GM13977 (cell line): ENCODE results near the gene PCDH1.

Source experiments
- DNase-seq: peaks from one replicate; pipeline ENCODE4 v3.0.0; 2012; ENCODE audit warnings: low spot score
- CTCF ChIP-seq: IDR thresholded peaks from 2 replicates; pipeline ENCODE4 v1.5.1; 2012; ENCODE audit warnings: mild to moderate bottlenecking, control low read depth; ENCODE audit not compliant: insufficient read depth; ENCODE audit errors: extremely low read depth, missing control alignments
- in situ Hi-C: fragments of 300-500 bp; cut with MboI; formaldehyde crosslinking; loops from one replicate; pipeline ENCODE4 v1.12.0; 2022; ENCODE audit warnings: low sequenced_read_pairs, low pct_unique_long_range_greater_than_20kb, mixed read lengths, inconsistent platforms; ENCODE audit not compliant: unreplicated experiment

The PCDH1 gene

GRCh38 chr5:141811287-141812155 lies 66.7 kb downstream of the PCDH1 start:
- in situ Hi-C loops: no loop called here

DNA sequence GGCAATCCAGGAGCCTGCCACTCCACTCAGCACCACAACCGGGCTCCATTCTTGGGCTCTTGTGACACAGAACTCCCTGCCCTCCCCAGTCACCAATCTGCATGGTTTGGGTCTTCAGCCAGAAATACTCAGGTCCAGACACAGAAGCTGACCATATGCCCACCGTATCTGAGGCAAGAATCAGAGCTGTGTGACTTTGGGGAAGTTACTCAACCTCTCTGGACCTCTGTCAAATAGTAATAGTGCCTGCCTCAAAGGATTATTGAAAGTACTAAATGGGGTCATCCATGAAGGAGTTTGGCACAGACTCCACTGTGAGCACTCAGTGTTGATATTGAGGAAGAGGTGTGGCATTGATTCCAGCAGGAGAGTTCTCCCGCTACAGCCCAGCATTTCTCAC lies 67.5 kb downstream of the PCDH1 start:
- DNase-seq: no peak
- in situ Hi-C loops: no loop called here
- no peak for TF ChIP-seq CTCF

More at GRCh38 chr5:141811287-141812155, 66.7 kb downstream of the PCDH1 start:
- TF ChIP-seq CTCF: peak; percentile 65
- peak; percentile 69 for DNase-seq

GRCh38 chr5:141809380-141810096 lies 68.7 kb downstream of the PCDH1 start:
- no peak for DNase-seq
- TF ChIP-seq CTCF: no peak
- in situ Hi-C loops: loop anchor here (10.0 kb wide), 1 partner anchor 105 kb away; no protein-coding TSS in a partner anchor

DNA sequence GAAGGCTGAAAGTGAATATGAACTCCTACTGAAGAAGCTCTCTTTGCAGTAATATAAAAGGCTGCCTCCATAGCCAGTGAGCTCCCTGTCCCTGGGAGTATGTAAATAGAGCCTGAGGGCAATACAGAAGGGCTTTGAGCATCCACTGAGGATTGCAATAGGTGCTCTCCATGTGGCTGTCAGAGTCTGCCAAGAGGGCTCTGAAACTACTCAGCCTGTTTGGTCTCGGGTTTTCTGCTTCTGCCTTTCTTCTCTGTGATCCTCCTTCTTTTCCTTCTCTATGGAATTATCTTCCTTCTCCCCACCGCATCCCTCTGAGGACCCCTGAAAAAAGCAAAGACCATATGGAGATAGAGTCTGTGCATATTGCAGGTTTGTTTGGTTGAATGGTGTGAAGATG lies 69.4 kb downstream of the PCDH1 start:
- no peak for DNase-seq
- no peak for TF ChIP-seq CTCF
- in situ Hi-C loops: loop anchor here (10.0 kb wide), 1 partner anchor 104 kb away; no protein-coding TSS in a partner anchor

- no peak for TF ChIP-seq CTCF
- no peak for DNase-seq
- in situ Hi-C loops: loop anchor here (10.0 kb wide), 1 partner anchor 103 kb away; no protein-coding TSS in a partner anchor
Measured at GRCh38 chr5:141807732-141808131, 70.5 kb downstream of the PCDH1 start.

- no peak for TF ChIP-seq CTCF
- in situ Hi-C loops: loop anchor here (10.0 kb wide), 1 partner anchor 103 kb away; no protein-coding TSS in a partner anchor
Measured at GRCh38 chr5:141807329-141807728, 70.9 kb downstream of the PCDH1 start.

More at GRCh38 chr5:141807329-141807728, 70.9 kb downstream of the PCDH1 start:
- no peak for DNase-seq
